PC-9 (cell line): ENCODE data around the gene WDFY1. TPM values are rescaled to one million over a fixed set of nuclear protein-coding genes. Genes with fewer than 3 reads are reported as not detected.

Experiments used
- BruUV-seq: library from RNA; stranded (reverse); fragments of 400-500 nt; replicated peaks from 2 replicates; lab custom pipeline; 2021; lab: Mats Ljungman, UMichigan
- CTCF ChIA-PET: fragments of 300-600 bp; sonication (Branson Sonifier 250); formaldehyde crosslinking; loops from one replicate; lab custom pipeline; 2022; ENCODE audit warnings: antibody characterized with exemption; lab: Charles Lee
- POLR2A ChIA-PET: fragments of 300-600 bp; sonication (Branson Sonifier 250); formaldehyde crosslinking; loops from one replicate; lab custom pipeline; 2022; ENCODE audit warnings: antibody characterized with exemption; ENCODE audit not compliant: unreplicated experiment; lab: Charles Lee
- DNase-seq, 2 experiments: peaks; one replicate each; pipeline versions ENCODE4 v3.0.0 to v3.0.0-alpha.2; 2015 to 2022; ENCODE audit warnings: mixed read lengths in 1 of 2
- H2AFZ ChIP-seq: fragments of 200-600 bp; sonication (generic); 2 replicates; pipeline ENCODE4 v1.8.1; 2017; ENCODE audit warnings: antibody characterized with exemption
- H3F3A ChIP-seq: fragments of 200-600 bp; sonication (generic); 2 replicates; pipeline ENCODE4 v1.8.1; 2017; ENCODE audit warnings: antibody characterized with exemption, mild to moderate bottlenecking, low read depth; ENCODE audit not compliant: insufficient read depth
- H3K27ac ChIP-seq: fragments of 200-600 bp; sonication (generic); 2 replicates; pipeline ENCODE4 v1.6.1; 2016; ENCODE audit warnings: mixed run types
- H3K27me3 ChIP-seq: fragments of 200-600 bp; sonication (generic); 2 replicates; pipeline ENCODE4 v1.6.1; 2016; ENCODE audit warnings: low read depth, mixed run types; ENCODE audit not compliant: insufficient read depth
- H3K36me3 ChIP-seq: fragments of 200-600 bp; sonication (generic); 2 replicates; pipeline ENCODE4 v1.6.1; 2016; ENCODE audit warnings: low read depth, mixed run types
- H3K4me1 ChIP-seq: fragments of 200-600 bp; sonication (generic); replicated peaks from 2 replicates; pipeline ENCODE4 v1.6.1; 2016; ENCODE audit warnings: mixed run types; ENCODE audit not compliant: insufficient read depth
- H3K4me2 ChIP-seq: fragments of 200-600 bp; sonication (generic); 2 replicates; pipeline ENCODE4 v1.6.1; 2017; ENCODE audit warnings: mixed run types
- H3K4me3 ChIP-seq: fragments of 200-600 bp; sonication (generic); 2 replicates; pipeline ENCODE4 v1.6.1; 2016; ENCODE audit warnings: mixed run types
- H3K79me2 ChIP-seq: fragments of 200-600 bp; sonication (generic); 2 replicates; pipeline ENCODE4 v1.6.1; 2017; ENCODE audit warnings: low read depth, mixed run types
- H3K9me2 ChIP-seq: fragments of 200-600 bp; sonication (generic); 2 replicates; pipeline ENCODE4 v1.8.1; 2017; ENCODE audit warnings: mild to moderate bottlenecking; ENCODE audit not compliant: insufficient read depth
- H3K9me3 ChIP-seq: fragments of 200-600 bp; sonication (generic); 2 replicates; pipeline ENCODE4 v1.8.1; 2016; ENCODE audit warnings: low read depth; ENCODE audit not compliant: insufficient read depth
- H4K20me1 ChIP-seq: fragments of 200-600 bp; sonication (generic); 2 replicates; pipeline ENCODE4 v1.8.1; 2017; ENCODE audit not compliant: insufficient read depth
- EZH2 ChIP-seq: fragments of 200-600 bp; sonication (generic); IDR thresholded peaks from 2 replicates; pipeline ENCODE4 v1.8.0; 2017; ENCODE audit warnings: antibody characterized with exemption, low read depth
- intact Hi-C: fragments of 100-400 bp; cut with micrococcal nuclease; formaldehyde crosslinking; loops from one replicate; pipeline ENCODE4 v1.10.0; 2022; ENCODE audit not compliant: unreplicated experiment
- total RNA-seq: library from RNA; stranded (reverse); gene quantifications from 2 replicates; pipeline ENCODE4 v1.2.3, GENCODE V29; 2021
- TF ChIP-seq, protein P1 (sequence below): fragments of 200-600 bp; sonication (generic); conservative IDR thresholded peaks from 2 replicates; pipeline ENCODE4 v1.6.1; 2017; ENCODE audit warnings: mixed run types, antibody characterized with exemption, mild to moderate bottlenecking, moderate library complexity

The WDFY1 gene
- total RNA-seq, 1 experiment from 2014 or later = 81.9 TPM

DNA sequence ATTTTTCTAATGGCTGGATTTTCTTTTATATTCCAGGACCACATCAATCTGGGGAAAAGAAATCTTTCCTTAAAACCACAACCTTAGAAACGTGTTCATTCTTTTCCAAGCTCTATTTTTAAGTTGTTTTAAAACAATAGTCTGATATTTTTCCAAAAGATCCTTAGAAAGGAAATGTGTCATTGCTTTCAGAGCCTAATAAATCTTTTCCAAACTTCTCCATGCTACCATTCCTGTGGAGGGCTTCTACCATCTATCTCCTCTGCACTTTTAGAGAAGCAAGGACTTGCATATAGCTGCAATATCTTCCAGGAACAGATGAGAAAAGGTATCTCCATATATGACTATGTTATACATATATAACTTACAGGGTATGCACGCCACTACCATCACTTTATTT lies 21.2 kb downstream of the WDFY1 start:
- H3K4me3 ChIP-seq = no peak overlapping the region
- H3K4me2 ChIP-seq = no peak overlapping the region
- POLR2A ChIA-PET = no interaction called here
- no peaks in the 10 kb centered on the region for H3K9me2 ChIP-seq
- no TSS peak for BruUV-seq
- DNase-seq = no peak
- no peaks in the 10 kb centered on the region for H3K27me3 ChIP-seq
- H3K9me3 ChIP-seq = peaks cover 13% of the 10 kb centered on the region
- peaks cover 31% of the 10 kb centered on the region for H3K79me2 ChIP-seq
- CTCF ChIA-PET = interaction anchor here (0.6 kb wide), 1 partner anchor 10 kb away, joined by 6 read pairs; no protein-coding TSS in a partner anchor
- no peak overlapping the region for H2AFZ ChIP-seq
- H3K36me3 ChIP-seq = no peaks in the 10 kb centered on the region
- H3K27ac ChIP-seq = no peak overlapping the region
- no peak for TF ChIP-seq EZH2
- TF ChIP-seq, protein P1, sequence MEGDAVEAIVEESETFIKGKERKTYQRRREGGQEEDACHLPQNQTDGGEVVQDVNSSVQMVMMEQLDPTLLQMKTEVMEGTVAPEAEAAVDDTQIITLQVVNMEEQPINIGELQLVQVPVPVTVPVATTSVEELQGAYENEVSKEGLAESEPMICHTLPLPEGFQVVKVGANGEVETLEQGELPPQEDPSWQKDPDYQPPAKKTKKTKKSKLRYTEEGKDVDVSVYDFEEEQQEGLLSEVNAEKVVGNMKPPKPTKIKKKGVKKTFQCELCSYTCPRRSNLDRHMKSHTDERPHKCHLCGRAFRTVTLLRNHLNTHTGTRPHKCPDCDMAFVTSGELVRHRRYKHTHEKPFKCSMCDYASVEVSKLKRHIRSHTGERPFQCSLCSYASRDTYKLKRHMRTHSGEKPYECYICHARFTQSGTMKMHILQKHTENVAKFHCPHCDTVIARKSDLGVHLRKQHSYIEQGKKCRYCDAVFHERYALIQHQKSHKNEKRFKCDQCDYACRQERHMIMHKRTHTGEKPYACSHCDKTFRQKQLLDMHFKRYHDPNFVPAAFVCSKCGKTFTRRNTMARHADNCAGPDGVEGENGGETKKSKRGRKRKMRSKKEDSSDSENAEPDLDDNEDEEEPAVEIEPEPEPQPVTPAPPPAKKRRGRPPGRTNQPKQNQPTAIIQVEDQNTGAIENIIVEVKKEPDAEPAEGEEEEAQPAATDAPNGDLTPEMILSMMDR = no peak
- 0 out of 2 replicates have a peak, but pooled peaks cover 4% of the 10 kb centered on the region for H4K20me1 ChIP-seq
- intact Hi-C loops = no loop called here
- H3F3A ChIP-seq = no peaks in the 10 kb centered on the region; the same call in 1 of the 2 replicates
- H3K4me1 ChIP-seq = peaks cover 24% of the 10 kb centered on the region

DNA sequence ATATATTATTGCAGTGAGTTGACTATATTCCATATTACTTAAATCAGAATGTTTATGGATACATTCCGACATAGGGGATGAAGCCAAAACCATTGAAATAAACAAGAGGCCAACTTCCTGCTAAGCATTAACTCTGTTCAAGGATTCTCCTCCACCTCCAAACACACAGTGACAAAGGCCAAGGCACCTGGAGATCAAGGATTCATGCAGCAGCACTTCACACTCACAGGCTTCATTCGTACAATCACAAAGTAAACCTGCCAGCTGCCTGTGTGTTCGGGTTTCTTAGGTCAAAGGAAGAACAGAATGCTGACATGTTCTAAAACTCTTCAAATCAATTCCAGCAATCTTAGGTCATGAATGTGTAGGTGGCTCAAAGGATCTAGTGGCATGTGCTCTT lies 22.8 kb downstream of the WDFY1 start:
- Histone ChIP-seq H2AFZ (no peak overlapping the region), H3K4me2 (no peak overlapping the region), H3K27me3 (no peaks in the 10 kb centered on the region), H3K79me2 (peaks cover 31% of the 10 kb centered on the region), H4K20me1 (0 out of 2 replicates have a peak, but pooled peaks cover 4% of the 10 kb centered on the region), H3F3A (no peaks in the 10 kb centered on the region), H3K36me3 (peaks cover 5% of the 10 kb centered on the region; the same call in 1 of the 2 replicates), H3K9me2 (no peaks in the 10 kb centered on the region), H3K4me1 (peaks cover 15% of the 10 kb centered on the region), H3K4me3 (no peak overlapping the region), H3K9me3 (peaks cover 13% of the 10 kb centered on the region), H3K27ac (no peak overlapping the region)
- no peak for DNase-seq
- ChIA-PET CTCF (no interaction called here), POLR2A (no interaction called here)
- BruUV-seq = no TSS peak
- TF ChIP-seq, protein P1 = no peak
- no peak for TF ChIP-seq EZH2
- intact Hi-C loops = no loop called here

DNA sequence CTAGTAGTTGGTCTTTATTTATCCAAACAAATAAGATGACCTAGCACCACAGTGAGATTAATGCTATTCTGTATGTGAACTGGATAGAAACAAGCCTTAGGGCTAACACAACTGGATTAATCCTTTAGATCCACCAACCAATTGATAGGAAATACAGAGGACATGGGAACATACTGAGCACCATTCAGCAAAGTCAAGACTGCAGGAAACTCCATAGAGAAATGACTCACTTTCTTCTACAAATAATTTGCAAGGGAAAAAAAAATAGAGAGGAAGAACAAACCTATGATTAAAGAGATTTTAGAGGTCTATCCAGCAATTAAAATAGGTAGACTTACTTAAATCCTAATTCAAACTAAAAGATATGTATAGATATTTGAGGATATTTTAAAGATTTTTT lies 23.9 kb downstream of the WDFY1 start:
- POLR2A ChIA-PET = no interaction called here
- H3K27me3 ChIP-seq = no peaks in the 10 kb centered on the region
- H3K4me2 ChIP-seq = no peak overlapping the region
- peaks cover 29% of the 10 kb centered on the region for H3K79me2 ChIP-seq
- no peak overlapping the region for H3K4me3 ChIP-seq
- CTCF ChIA-PET = no interaction called here
- BruUV-seq = no TSS peak
- peaks cover 15% of the 10 kb centered on the region for H3K4me1 ChIP-seq
- no peak for TF ChIP-seq EZH2
- TF ChIP-seq, protein P1 = no peak
- 0 out of 2 replicates have a peak, but pooled peaks cover 4% of the 10 kb centered on the region for H4K20me1 ChIP-seq
- no peak overlapping the region for H2AFZ ChIP-seq
- no peaks in the 10 kb centered on the region for H3F3A ChIP-seq
- no peak overlapping the region for H3K27ac ChIP-seq
- peaks cover 2% of the 10 kb centered on the region; the same call in 1 of the 2 replicates for H3K9me3 ChIP-seq
- H3K9me2 ChIP-seq = no peaks in the 10 kb centered on the region
- intact Hi-C loops = no loop called here
- DNase-seq = no peak
- peaks cover 9% of the 10 kb centered on the region; the same call in 1 of the 2 replicates for H3K36me3 ChIP-seq
